NCI-H2081 treated with DMSO at 0.1 percent for 48 hours (cell line): Measurements from ENCODE around the gene NCAPD2.
"Not testable (repeated sequence)": the region's sequence is repeated elsewhere in the genome, so short reads cannot be mapped to it uniquely, and the experiment has no call there.

Experiments used
- DNase-seq: peaks from one replicate; lab custom pipeline; 2025; lab: John Stamatoyannopoulos, UW

NCAPD2 gene

GRCh38 chr12:6492838-6493496 is 935 bp upstream of the NCAPD2 start, which contains the start of gene MRPL51:
MRPL51 (minus strand) TSS chr12:6493262; CDS start chr12:6493136, 126 bp downstream.
- peak; percentile 74 for DNase-seq

DNA sequence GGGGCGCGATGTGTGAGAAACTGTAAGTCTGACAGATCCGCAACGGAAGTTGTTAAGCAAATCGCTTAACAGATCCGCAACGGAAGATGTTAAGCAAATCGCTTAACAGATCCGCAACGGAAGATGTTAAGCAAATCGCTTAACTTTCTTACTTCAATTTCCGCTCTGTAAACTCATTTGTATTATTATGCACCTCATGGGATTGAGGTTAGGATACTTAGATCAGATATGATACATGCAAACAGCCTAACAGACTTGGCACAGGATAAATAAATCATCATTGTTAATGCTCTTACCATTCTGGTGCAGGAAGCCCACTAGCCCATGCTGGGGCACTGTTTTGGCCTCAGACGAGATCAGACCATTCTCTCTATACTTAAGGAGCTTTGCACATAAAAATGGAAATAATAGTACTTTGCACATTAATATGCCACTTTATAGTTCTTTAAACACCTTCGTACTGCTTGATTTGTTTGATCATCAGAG is 399 bp downstream of the NCAPD2 start:
- no peak for DNase-seq

- no peak for DNase-seq
Measured at GRCh38 chr12:6494968-6495367, 1.1 kb downstream of the NCAPD2 start.

- not testable (repeated sequence) for DNase-seq
Measured at GRCh38 chr12:6497291-6497690, 3.4 kb downstream of the NCAPD2 start.

DNA sequence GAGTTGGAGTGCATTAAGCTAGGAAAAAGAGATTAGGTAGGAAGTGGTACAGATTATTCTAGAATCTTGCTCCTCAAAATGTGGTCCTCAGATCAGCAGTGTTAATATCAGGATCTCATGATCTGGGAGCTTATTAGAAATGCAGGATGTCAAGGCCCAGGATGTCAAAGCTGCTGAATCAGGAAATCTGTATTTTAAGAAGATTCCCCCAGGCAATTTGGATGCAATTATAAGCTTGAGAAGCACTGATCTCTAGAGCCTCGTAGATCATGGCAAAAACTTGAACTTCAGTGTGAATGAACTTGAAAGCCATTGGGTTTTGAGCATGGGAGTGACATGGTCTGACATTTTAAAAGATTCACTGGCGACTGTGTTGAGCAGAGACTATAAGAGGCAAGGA is 6.6 kb downstream of the NCAPD2 start:
- DNase-seq = no peak

- no peak for DNase-seq
Measured at GRCh38 chr12:6507102-6507998, 13.4 kb downstream of the NCAPD2 start.

DNA sequence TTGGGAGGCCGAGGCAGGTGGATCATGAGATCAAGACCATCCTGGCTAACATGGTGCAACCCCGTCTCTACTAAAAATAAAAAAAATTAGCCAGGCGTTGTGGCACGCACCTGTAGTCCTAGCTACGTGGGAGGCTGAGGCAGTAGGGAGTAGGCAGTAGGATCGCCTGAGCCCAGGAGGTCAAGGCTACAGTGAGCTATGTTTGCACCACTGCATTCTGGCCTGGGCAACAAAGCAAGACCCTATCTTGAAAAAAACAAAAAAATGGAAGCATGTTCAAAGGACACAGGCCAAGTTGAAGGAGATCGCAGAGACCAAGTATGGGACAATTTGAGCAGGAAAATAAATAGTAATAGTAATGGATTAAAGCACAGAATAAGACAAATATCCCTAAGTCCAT is 14.2 kb downstream of the NCAPD2 start:
- no peak for DNase-seq

DNA sequence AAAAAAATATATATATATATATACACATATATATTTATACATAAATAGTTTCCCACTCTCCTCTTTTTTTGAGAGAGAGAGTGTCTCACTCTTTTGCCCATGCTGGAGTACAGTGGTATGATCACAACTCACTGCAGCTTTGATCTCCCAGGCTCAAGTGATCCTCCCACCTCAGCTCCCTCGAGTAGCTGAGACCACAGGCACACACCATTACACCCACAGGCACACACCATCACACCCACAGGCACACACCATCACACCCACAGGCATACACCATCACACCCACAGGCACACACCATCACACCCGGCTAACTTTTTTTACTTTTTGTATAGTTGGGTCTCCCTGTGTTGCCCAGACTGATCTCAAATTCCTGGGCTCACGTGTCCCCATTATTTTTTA is 26.3 kb downstream of the NCAPD2 start:
- no peak for DNase-seq

GRCh38 chr12:6522193-6522592 is 28.3 kb downstream of the NCAPD2 start:
- no peak for DNase-seq

DNA sequence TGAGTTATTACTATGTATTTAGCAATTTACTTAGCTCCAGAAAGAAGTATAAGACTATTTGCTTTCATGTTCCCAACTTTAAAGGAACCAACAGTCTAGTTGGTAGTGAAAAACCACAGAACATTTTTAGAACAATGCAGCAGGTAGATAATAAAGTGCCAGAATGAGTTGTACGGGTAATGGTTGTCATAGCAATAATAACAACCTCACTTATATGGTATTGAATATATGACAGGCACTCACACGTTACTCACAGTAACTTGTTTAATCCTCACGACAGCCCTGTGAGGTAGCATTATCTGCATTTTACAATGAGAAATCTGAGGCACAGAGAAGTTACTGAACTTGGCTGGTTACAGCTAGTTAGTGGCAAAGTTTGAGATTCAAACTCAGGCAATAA is 29.8 kb downstream of the NCAPD2 start:
- DNase-seq = no peak

GRCh38 chr12:6524648-6525047 is 30.7 kb downstream of the NCAPD2 start:
- no peak for DNase-seq

DNA sequence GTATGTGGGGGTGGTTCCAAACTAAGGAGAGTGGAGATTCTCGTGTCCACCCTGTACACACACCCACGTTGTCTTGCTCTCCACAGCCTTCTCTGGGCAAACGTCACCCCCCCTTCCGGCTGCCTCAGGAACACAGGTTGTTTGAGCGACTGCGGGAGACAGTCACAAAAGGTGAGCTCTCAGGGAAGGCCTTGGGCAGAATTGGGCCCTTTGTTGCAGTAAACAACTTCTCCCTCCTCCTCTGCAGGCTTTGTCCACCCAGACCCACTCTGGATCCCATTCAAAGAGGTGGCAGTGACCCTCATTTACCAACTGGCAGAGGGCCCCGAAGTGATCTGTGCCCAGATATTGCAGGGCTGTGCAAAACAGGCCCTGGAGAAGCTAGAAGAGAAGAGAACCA is 32.3 kb downstream of the NCAPD2 start:
- DNase-seq = no peak

GRCh38 chr12:6526766-6527525 is 33.0 kb downstream of the NCAPD2 start:
- DNase-seq = no peak

DNA sequence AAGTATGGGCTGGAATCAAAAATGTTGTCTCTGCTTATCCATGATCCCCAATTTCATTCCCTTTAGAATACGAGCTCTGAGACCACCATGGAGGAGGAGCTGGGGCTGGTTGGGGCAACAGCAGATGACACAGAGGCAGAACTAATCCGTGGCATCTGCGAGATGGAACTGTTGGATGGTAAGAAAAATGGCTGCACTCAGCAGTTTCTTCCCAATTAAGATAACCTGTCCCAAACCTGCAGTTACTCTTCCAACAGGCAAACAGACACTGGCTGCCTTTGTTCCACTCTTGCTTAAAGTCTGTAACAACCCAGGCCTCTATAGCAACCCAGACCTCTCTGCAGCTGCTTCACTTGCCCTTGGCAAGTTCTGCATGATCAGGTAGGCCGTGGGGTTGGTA is 33.8 kb downstream of the NCAPD2 start:
- DNase-seq = no peak

- no peak for DNase-seq
Measured at GRCh38 chr12:6528539-6529235, 34.8 kb downstream of the NCAPD2 start.

- DNase-seq = no peak
Measured at GRCh38 chr12:6529291-6529737, 35.4 kb downstream of the NCAPD2 start.

- DNase-seq = no peak
Measured at GRCh38 chr12:6530576-6531260, 36.8 kb downstream of the NCAPD2 start.

- DNase-seq = no peak
Measured at GRCh38 chr12:6532051-6532926, 38.4 kb downstream of the NCAPD2 start.

DNA sequence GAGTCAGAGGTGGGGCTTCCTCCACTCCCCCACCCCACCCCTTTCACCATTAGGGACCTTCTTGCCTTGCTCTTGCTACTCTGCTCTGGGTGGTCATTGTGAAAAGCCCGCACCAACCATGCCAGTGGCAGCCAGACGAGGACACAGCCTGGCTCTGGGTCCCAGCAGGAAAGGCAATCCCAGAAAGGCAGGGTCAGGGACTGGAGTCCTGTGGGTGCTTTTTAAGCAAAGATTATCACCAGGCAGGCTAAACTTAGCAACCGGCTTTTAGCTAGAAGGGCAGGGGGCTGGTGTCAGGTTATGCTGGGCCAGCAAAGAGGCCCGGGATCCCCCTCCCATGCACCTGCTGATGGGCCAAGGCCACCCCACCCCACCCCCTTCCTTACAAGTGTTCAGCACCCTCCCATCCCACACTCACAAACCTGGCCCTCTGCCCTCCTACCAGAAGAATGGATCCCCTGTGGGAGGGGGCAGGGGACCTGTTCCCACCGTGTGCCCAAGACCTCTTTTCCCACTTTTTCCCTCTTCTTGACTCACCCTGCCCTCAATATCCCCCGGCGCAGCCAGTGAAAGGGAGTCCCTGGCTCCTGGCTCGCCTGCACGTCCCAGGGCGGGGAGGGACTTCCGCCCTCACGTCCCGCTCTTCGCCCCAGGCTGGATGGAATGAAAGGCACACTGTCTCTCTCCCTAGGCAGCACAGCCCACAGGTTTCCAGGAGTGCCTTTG is 39.2 kb downstream of the NCAPD2 start:
- no peak for DNase-seq

DNA sequence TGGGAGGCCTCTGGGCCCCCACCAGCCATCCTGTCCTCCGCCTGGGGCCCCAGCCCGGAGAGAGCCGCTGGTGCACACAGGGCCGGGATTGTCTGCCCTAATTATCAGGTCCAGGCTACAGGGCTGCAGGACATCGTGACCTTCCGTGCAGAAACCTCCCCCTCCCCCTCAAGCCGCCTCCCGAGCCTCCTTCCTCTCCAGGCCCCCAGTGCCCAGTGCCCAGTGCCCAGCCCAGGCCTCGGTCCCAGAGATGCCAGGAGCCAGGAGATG is 39.7 kb downstream of the NCAPD2 start:
- no peak for DNase-seq
